ENCODE results near the gene C12orf76. TPM values are rescaled to one million over a fixed set of nuclear protein-coding genes. Genes with fewer than 3 reads are reported as not detected.

Gene C12orf76
- total and polyA plus RNA-seq, 2 of the 13 experiments (the other 11 are each of a cell fraction or from before 2014, with no cell fraction given), result 15.8 to 38.4 TPM

DNA sequence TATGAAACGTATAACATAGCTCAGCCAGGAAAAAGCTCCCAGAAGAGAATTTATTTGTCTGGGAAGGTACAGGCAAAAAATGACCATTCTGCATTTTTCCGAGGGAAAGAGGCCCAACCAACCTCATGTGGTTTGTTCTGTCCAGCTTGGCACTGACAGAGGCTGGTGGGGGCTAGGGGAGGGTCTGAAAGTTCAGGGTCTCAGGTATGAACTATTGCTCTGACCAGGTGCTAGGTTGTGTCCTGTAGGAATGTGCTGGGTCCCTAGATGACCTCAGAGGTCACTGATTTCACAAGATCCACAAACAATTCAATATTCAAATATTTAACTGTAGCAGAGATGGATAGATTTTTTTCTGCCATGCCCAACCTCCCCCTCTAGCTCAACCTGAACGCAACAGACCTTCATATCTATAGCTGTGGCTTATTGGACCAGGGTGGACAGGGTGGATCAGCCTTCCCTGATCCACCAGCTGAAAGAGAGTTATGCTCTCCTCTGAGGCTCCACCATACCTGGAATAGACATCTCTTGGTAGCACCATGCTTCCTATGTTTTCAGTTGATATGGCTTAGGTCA, 42.9 kb upstream of the C12orf76 start (continued):
- TF ChIP-seq, protein P1, sequence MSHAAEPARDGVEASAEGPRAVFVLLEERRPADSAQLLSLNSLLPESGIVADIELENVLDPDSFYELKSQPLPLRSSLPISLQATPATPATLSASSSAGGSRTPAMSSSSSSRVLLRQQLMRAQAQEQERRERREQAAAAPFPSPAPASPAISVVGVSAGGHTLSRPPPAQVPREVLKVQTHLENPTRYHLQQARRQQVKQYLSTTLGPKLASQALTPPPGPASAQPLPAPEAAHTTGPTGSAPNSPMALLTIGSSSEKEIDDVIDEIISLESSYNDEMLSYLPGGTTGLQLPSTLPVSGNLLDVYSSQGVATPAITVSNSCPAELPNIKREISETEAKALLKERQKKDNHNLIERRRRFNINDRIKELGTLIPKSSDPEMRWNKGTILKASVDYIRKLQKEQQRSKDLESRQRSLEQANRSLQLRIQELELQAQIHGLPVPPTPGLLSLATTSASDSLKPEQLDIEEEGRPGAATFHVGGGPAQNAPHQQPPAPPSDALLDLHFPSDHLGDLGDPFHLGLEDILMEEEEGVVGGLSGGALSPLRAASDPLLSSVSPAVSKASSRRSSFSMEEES (CRISPR knock-in tag; IDR thresholded peaks at IDR 0.05), result 0 out of 2 replicates have a peak, but pooled peaks have one; percentile 14
- TF ChIP-seq KDM1A (CRISPR knock-in tag; IDR thresholded peaks at IDR 0.05) (no peak), REPIN1 (CRISPR knock-in tag; IDR thresholded peaks at IDR 0.05; ENCODE audit: borderline replicate concordance, low read depth) (no peak), DNMT3B (CRISPR knock-in tag; conservative IDR thresholded peaks at IDR 0.05) (no peak), ZNF605 (CRISPR knock-in tag; IDR thresholded peaks at IDR 0.05) (peak; percentile 19; the same call in 1 of the 2 replicates), GZF1 (CRISPR knock-in tag; IDR thresholded peaks at IDR 0.05) (no peak), GATA4 (IDR thresholded peaks at IDR 0.05; ENCODE audit: borderline replicate concordance, low read depth) (no peak), ZNF883 (CRISPR knock-in tag; IDR thresholded peaks at IDR 0.05; ENCODE audit: not compliant biosample characterization) (no peak), FOSL2 (CRISPR knock-in tag; IDR thresholded peaks at IDR 0.05) (peak; percentile 63), MEF2D (CRISPR knock-in tag; IDR thresholded peaks at IDR 0.05) (no peak), SNAPC2 (CRISPR knock-in tag; IDR thresholded peaks at IDR 0.05) (no peak), JUNB (CRISPR knock-in tag; IDR thresholded peaks at IDR 0.05; ENCODE audit: borderline replicate concordance) (no peak), ZNF468 (CRISPR knock-in tag; IDR thresholded peaks at IDR 0.05) (no peak), ELF1 (CRISPR knock-in tag; IDR thresholded peaks at IDR 0.05) (no peak), NKX3-1 (CRISPR knock-in tag; IDR thresholded peaks at IDR 0.05) (no peak), ZNF788 (CRISPR knock-in tag; IDR thresholded peaks at IDR 0.05; ENCODE audit: borderline replicate concordance) (peak; percentile 77; the same call in 1 of the 2 replicates)
- TF ChIP-seq, protein P2, sequence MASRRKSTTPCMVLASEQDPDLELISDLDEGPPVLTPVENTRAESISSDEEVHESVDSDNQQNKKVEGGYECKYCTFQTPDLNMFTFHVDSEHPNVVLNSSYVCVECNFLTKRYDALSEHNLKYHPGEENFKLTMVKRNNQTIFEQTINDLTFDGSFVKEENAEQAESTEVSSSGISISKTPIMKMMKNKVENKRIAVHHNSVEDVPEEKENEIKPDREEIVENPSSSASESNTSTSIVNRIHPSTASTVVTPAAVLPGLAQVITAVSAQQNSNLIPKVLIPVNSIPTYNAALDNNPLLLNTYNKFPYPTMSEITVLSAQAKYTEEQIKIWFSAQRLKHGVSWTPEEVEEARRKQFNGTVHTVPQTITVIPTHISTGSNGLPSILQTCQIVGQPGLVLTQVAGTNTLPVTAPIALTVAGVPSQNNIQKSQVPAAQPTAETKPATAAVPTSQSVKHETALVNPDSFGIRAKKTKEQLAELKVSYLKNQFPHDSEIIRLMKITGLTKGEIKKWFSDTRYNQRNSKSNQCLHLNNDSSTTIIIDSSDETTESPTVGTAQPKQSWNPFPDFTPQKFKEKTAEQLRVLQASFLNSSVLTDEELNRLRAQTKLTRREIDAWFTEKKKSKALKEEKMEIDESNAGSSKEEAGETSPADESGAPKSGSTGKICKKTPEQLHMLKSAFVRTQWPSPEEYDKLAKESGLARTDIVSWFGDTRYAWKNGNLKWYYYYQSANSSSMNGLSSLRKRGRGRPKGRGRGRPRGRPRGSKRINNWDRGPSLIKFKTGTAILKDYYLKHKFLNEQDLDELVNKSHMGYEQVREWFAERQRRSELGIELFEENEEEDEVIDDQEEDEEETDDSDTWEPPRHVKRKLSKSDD (CRISPR knock-in tag; IDR thresholded peaks at IDR 0.05; ENCODE audit: low read depth), result peak; percentile 59; the same call in 1 of the 2 replicates
- TF ChIP-seq, protein P3, sequence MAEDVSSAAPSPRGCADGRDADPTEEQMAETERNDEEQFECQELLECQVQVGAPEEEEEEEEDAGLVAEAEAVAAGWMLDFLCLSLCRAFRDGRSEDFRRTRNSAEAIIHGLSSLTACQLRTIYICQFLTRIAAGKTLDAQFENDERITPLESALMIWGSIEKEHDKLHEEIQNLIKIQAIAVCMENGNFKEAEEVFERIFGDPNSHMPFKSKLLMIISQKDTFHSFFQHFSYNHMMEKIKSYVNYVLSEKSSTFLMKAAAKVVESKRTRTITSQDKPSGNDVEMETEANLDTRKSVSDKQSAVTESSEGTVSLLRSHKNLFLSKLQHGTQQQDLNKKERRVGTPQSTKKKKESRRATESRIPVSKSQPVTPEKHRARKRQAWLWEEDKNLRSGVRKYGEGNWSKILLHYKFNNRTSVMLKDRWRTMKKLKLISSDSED (CRISPR knock-in tag; IDR thresholded peaks at IDR 0.05), result no peak
- TF ChIP-seq, protein P4, sequence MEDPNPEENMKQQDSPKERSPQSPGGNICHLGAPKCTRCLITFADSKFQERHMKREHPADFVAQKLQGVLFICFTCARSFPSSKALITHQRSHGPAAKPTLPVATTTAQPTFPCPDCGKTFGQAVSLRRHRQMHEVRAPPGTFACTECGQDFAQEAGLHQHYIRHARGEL (CRISPR knock-in tag; IDR thresholded peaks at IDR 0.05), result no peak

Measured in HepG2 (cell line).